Stomach (tissue), 9 donors: ENCODE data around the gene NME7. TPM values are rescaled to one million over a fixed set of nuclear protein-coding genes. Genes with fewer than 3 reads are reported as not detected.
A peak's percentile ranks its signal among the peaks of the same experiment; 100 is the strongest.

ENCODE experiments used
- DNase-seq, 2 donors: peaks; one replicate each; pipeline versions ENCODE4 v3.0.0 to v3.0.0-alpha.2; 2013 to 2019
- H3K27ac ChIP-seq, 5 donors: fragments of 200-600 bp in 4 of 5; sonication (generic) in 4 of 5; one replicate each; pipeline ENCODE4 v1.5.1; 2013 to 2019; ENCODE audit warnings: mild to moderate bottlenecking in 1 of 5, moderate library complexity in 1 of 5
- H3K27me3 ChIP-seq, 3 donors: fragments of 200-600 bp; sonication (generic); one replicate each; pipeline ENCODE4 v1.5.1; 2017 to 2019; ENCODE audit warnings: mixed run types in 1 of 3
- H3K36me3 ChIP-seq, 4 donors: fragments of 200-600 bp; sonication (generic); 1 replicate in 3 of 4; 2 replicates in 1 of 4; pipeline ENCODE4 v1.5.1; 2016 to 2019
- H3K4me1 ChIP-seq, 4 donors: fragments of 200-600 bp; sonication (generic); one replicate each; pipeline ENCODE4 v1.5.1; 2016 to 2019
- H3K4me3 ChIP-seq, 4 donors: fragments of 200-600 bp; sonication (generic) in 3 of 4; one replicate each; pipeline ENCODE4 v1.5.1; 2016 to 2019; ENCODE audit warnings: mild to moderate bottlenecking in 1 of 4
- H3K9me3 ChIP-seq, 4 donors: fragments of 200-600 bp; sonication (generic); one replicate each; pipeline ENCODE4 v1.5.1; 2016 to 2019
- CTCF ChIP-seq, 7 experiments: fragments of 450-650 bp in 4 of 7; fragments of 200-600 bp in 3 of 7; sonication (generic) in 3 of 7; IDR thresholded peaks; one replicate each; pipeline ENCODE4 v1.5.1; 2016 to 2019; ENCODE audit warnings: antibody characterized with exemption in 7 of 7, control low read depth in 2 of 7, mild to moderate bottlenecking in 1 of 7
- EP300 ChIP-seq: sonication (generic); formaldehyde crosslinking; IDR thresholded peaks from one replicate; pipeline ENCODE4 v1.6.1; 2017; ENCODE audit warnings: antibody characterized with exemption
- POLR2A ChIP-seq, 4 donors: fragments of 450-650 bp; IDR thresholded peaks; one replicate each; pipeline ENCODE4 v1.6.1; 2016; ENCODE audit warnings: antibody characterized with exemption in 4 of 4, control low read depth in 2 of 4, mild to moderate bottlenecking in 1 of 4, moderate library complexity in 1 of 4
- POLR2AphosphoS5 ChIP-seq, 3 donors: sonication (generic); formaldehyde crosslinking; IDR thresholded peaks; one replicate each; pipeline ENCODE4 v1.6.1; 2016; ENCODE audit warnings: antibody characterized with exemption in 3 of 3
- WGBS, 5 donors: extraction: QIAGEN DNeasy Blood & Tissue Kit in 3 of 5; methylation state at CpG; one replicate each; pipeline versions ENCODE4 v1.1.5 to v1.1.7; 2013 to 2018; 5-methylcytosine and 5-hydroxymethylcytosine counted together
- intact Hi-C: fragments of 100-400 bp; cut with DNase I; formaldehyde crosslinking; loops from one replicate; pipeline ENCODE4 v1.15.1; 2023; ENCODE audit warnings: low total_unique reads
- polyA plus RNA-seq, 3 donors: library from polyadenylated mRNA; stranded (reverse); fragments of 200-250 nt; gene quantifications; one replicate each; pipeline ENCODE4 v1.2.3, GENCODE V29; 2013
- total RNA-seq, 5 donors: library from RNA; depleted of rRNA; stranded (reverse); fragments of >200 nt; gene quantifications; one replicate each; pipeline versions ENCODE4 v1.1.0 to v1.2.3, GENCODE V29; 2014 to 2016
- donor health status: healthy with polysubstance abuse.
- donor health status: Bipolar disorder and iron deficiency.
- donor health status: healthy.

NME7 gene
- total and polyA plus RNA-seq, 8 donors, result 7.6 to 44.3 (median 8.2) TPM; not detected in 1

GRCh38 chr1:169149555-169150286 lies 217.9 kb downstream of the NME7 start:
- Histone ChIP-seq H3K27me3 (no peaks in the 10 kb centered on the region), H3K9me3 (no peaks in the 10 kb centered on the region), H3K27ac (no peak overlapping the region), H3K4me1 (peaks cover 5 to 29% (median 14%) of the 10 kb centered on the region in 4 donors), H3K36me3 (peaks cover 0 to 4% (median 0%) of the 10 kb centered on the region in 4 donors), H3K4me3 (no peak overlapping the region)
- DNase-seq, result no peak
- TF ChIP-seq POLR2AphosphoS5 (IDR thresholded peaks at IDR 0.05), result no peak
- TF ChIP-seq CTCF (IDR thresholded peaks at IDR 0.05), result no peak
- no peak for TF ChIP-seq POLR2A (IDR thresholded peaks at IDR 0.05)
- no peak for TF ChIP-seq EP300
- intact Hi-C loops, result no loop called here
- WGBS, 5 donors, result 79 to 94% (median 86%) methylated on average over 2 of the region's 2 CpGs

- intact Hi-C loops, result no loop called here
- peak in 1 of 2 donors; percentile 80 for DNase-seq
- 39 to 59% (median 54%) methylated on average over 5 of the region's 5 CpGs for WGBS, 5 donors
- no peaks in the 10 kb centered on the region for H3K9me3 ChIP-seq
- no peaks in the 10 kb centered on the region for H3K27me3 ChIP-seq
- H3K4me1 ChIP-seq, result peaks cover 10 to 34% (median 16%) of the 10 kb centered on the region in 4 donors
- no peak for TF ChIP-seq CTCF (IDR thresholded peaks at IDR 0.05)
- TF ChIP-seq POLR2AphosphoS5 (IDR thresholded peaks at IDR 0.05), result peak in 1 of 3 donors; percentile 26
- peak overlapping the region in 4 of 5 donors; percentile 54 to 73 (median 62) for H3K27ac ChIP-seq
- no peak overlapping the region for H3K4me3 ChIP-seq
- H3K36me3 ChIP-seq, result no peaks in the 10 kb centered on the region
Observed at GRCh38 chr1:169148472-169149252, 218.9 kb downstream of the NME7 start.

- H3K4me3 ChIP-seq, result no peak overlapping the region
- H3K4me1 ChIP-seq, result peaks cover 10 to 34% (median 16%) of the 10 kb centered on the region in 4 donors
- intact Hi-C loops, result no loop called here
- DNase-seq, result peak in 1 of 2 donors; percentile 40
- no peaks in the 10 kb centered on the region for H3K9me3 ChIP-seq
- H3K27me3 ChIP-seq, result no peaks in the 10 kb centered on the region
- no peaks in the 10 kb centered on the region for H3K36me3 ChIP-seq
- 56 to 79% (median 76%) methylated on average over 1 of the region's 1 CpG for WGBS, 5 donors
- TF ChIP-seq POLR2A (IDR thresholded peaks at IDR 0.05), result no peak
- peak in 1 of 3 donors; percentile 60 for TF ChIP-seq POLR2AphosphoS5 (IDR thresholded peaks at IDR 0.05)
- no peak for TF ChIP-seq EP300
- no peak for TF ChIP-seq CTCF (IDR thresholded peaks at IDR 0.05)
- H3K27ac ChIP-seq, result peak overlapping the region; percentile 54 to 70 (median 61)
Observed at GRCh38 chr1:169146576-169147214, 220.9 kb downstream of the NME7 start.

GRCh38 chr1:169144941-169145626 lies 222.5 kb downstream of the NME7 start:
- H3K4me3 ChIP-seq, result no peak overlapping the region
- TF ChIP-seq POLR2A (IDR thresholded peaks at IDR 0.05), result no peak
- H3K27me3 ChIP-seq, result no peaks in the 10 kb centered on the region
- H3K4me1 ChIP-seq, result peaks cover 10 to 34% (median 16%) of the 10 kb centered on the region in 4 donors
- H3K9me3 ChIP-seq, result no peaks in the 10 kb centered on the region
- H3K27ac ChIP-seq, result peak overlapping the region in 4 of 5 donors; percentile 0 to 56 (median 18)
- peak in 1 of 2 donors; percentile 28 for DNase-seq
- H3K36me3 ChIP-seq, result no peaks in the 10 kb centered on the region
- intact Hi-C loops, result no loop called here
- WGBS, 5 donors, result 31 to 60% (median 47%) methylated on average over 7 of the region's 7 CpGs
